HEK293 (cell line): ENCODE measurements around the gene FBXL13.
"Not testable (repeated sequence)": the region's sequence is repeated elsewhere in the genome, so short reads cannot be mapped to it uniquely, and the experiment has no call there.

Experiments
- CTCF ChIA-PET: fragments of 350-600 bp; formaldehyde crosslinking; extraction: SDS; loops from one replicate; lab custom pipeline; 2021; ENCODE audit warnings: antibody characterized with exemption; lab: Yijun Ruan, JAX
- POLR2A ChIA-PET: fragments of 300-600 bp; formaldehyde crosslinking; extraction: SDS; loops from one replicate; lab custom pipeline; 2020; ENCODE audit warnings: antibody characterized with exemption, inconsistent platforms; lab: Yijun Ruan, JAX
- H3K27ac ChIP-seq: fragments of 200-500 bp; sonication (Bioruptor generic); 2 replicates; pipeline ENCODE4 v1.5.1; 2014; ENCODE audit warnings: low read depth, low read length, control low read depth, inconsistent platforms; ENCODE audit errors: extremely low read depth
- H3K36me3 ChIP-seq, 2 experiments: fragments of 200-500 bp in 1 of 2; sonication (Bioruptor generic) in 1 of 2; 1 replicate in 1 of 2; 2 replicates in 1 of 2; pipeline ENCODE4 v1.5.1; 2014 to 2017; ENCODE audit warnings: inconsistent platforms in 2 of 2, low read length in 2 of 2; ENCODE audit not compliant: control insufficient read depth in 2 of 2, insufficient read depth in 1 of 2
- H3K4me1 ChIP-seq: fragments of 200-500 bp; sonication (Bioruptor generic); 2 replicates; pipeline ENCODE4 v1.5.1; 2014; ENCODE audit warnings: mild to moderate bottlenecking, low read length, inconsistent platforms; ENCODE audit not compliant: control insufficient read depth, insufficient read depth
- H3K4me3 ChIP-seq: 2 replicates; pipeline ENCODE4 v1.5.1; 2011; ENCODE audit warnings: low read depth, mild to moderate bottlenecking, control low read depth, low read length, moderate library complexity
- H3K9me3 ChIP-seq: fragments of 200-500 bp; sonication (Bioruptor generic); 2 replicates; pipeline ENCODE4 v1.5.1; 2014; ENCODE audit warnings: low read depth, low read length, inconsistent platforms; ENCODE audit not compliant: control insufficient read depth, insufficient read depth
- ZBTB8A ChIP-seq: fragments of 450-650 bp; formaldehyde crosslinking; IDR thresholded peaks from 2 replicates; pipeline ENCODE4 v1.5.1; 2016; ENCODE audit warnings: missing biosample characterization, missing genetic modification characterization
- ZFP37 ChIP-seq: fragments of 450-650 bp; formaldehyde crosslinking; IDR thresholded peaks from 2 replicates; pipeline ENCODE4 v1.5.1; 2016; ENCODE audit warnings: missing biosample characterization, missing genetic modification characterization
- ZNF140 ChIP-seq: fragments of 450-650 bp; formaldehyde crosslinking; IDR thresholded peaks from 2 replicates; pipeline ENCODE4 v1.5.1; 2016; ENCODE audit warnings: missing biosample characterization, missing genetic modification characterization
- ZNF202 ChIP-seq: fragments of 450-650 bp; formaldehyde crosslinking; IDR thresholded peaks from 2 replicates; pipeline ENCODE4 v1.5.1; 2016; ENCODE audit warnings: missing biosample characterization, missing genetic modification characterization, borderline replicate concordance
- ZNF266 ChIP-seq: fragments of 450-650 bp; formaldehyde crosslinking; IDR thresholded peaks from 2 replicates; pipeline ENCODE4 v1.5.1; 2016; ENCODE audit warnings: missing biosample characterization, missing genetic modification characterization, low read depth
- ZNF292 ChIP-seq: fragments of 450-650 bp; formaldehyde crosslinking; IDR thresholded peaks from 2 replicates; pipeline ENCODE4 v1.5.1; 2016; ENCODE audit warnings: low read depth, missing biosample characterization, missing genetic modification characterization, borderline replicate concordance
- ZNF354C ChIP-seq: fragments of 450-650 bp; formaldehyde crosslinking; IDR thresholded peaks from 2 replicates; pipeline ENCODE4 v1.5.1; 2016; ENCODE audit warnings: missing biosample characterization, missing genetic modification characterization, low read depth, borderline replicate concordance
- ZNF394 ChIP-seq: fragments of 450-650 bp; formaldehyde crosslinking; IDR thresholded peaks from 2 replicates; pipeline ENCODE4 v1.5.1; 2016; ENCODE audit warnings: missing biosample characterization, missing genetic modification characterization, mild to moderate bottlenecking, moderate library complexity, borderline replicate concordance
- ZNF426 ChIP-seq: fragments of 450-650 bp; formaldehyde crosslinking; IDR thresholded peaks from 2 replicates; pipeline ENCODE4 v1.5.1; 2017; ENCODE audit warnings: missing biosample characterization, missing genetic modification characterization, mild to moderate bottlenecking, inconsistent platforms, moderate library complexity
- ZNF433 ChIP-seq: fragments of 450-650 bp; formaldehyde crosslinking; IDR thresholded peaks from 2 replicates; pipeline ENCODE4 v1.5.1; 2016; ENCODE audit warnings: missing biosample characterization, missing genetic modification characterization, low read depth
- ZNF501 ChIP-seq: fragments of 450-650 bp; formaldehyde crosslinking; IDR thresholded peaks from 2 replicates; pipeline ENCODE4 v1.5.1; 2016; ENCODE audit warnings: missing biosample characterization, missing genetic modification characterization
- ZNF510 ChIP-seq: fragments of 450-650 bp; formaldehyde crosslinking; IDR thresholded peaks from 2 replicates; pipeline ENCODE4 v1.5.1; 2018; ENCODE audit warnings: mild to moderate bottlenecking, missing genetic modification characterization, missing biosample characterization; ENCODE audit not compliant: insufficient replicate concordance
- ZNF514 ChIP-seq: fragments of 450-650 bp; formaldehyde crosslinking; IDR thresholded peaks from 2 replicates; pipeline ENCODE4 v1.5.1; 2016; ENCODE audit warnings: missing biosample characterization, missing genetic modification characterization
- ZNF555 ChIP-seq: fragments of 450-650 bp; formaldehyde crosslinking; conservative IDR thresholded peaks from 2 replicates; pipeline ENCODE4 v1.5.1; 2017; ENCODE audit warnings: missing biosample characterization, mild to moderate bottlenecking, missing genetic modification characterization, inconsistent platforms
- ZNF558 ChIP-seq: fragments of 450-650 bp; formaldehyde crosslinking; IDR thresholded peaks from 2 replicates; pipeline ENCODE4 v1.5.1; 2016; ENCODE audit warnings: missing biosample characterization, missing genetic modification characterization
- ZNF560 ChIP-seq: fragments of 450-650 bp; formaldehyde crosslinking; IDR thresholded peaks from 2 replicates; pipeline ENCODE4 v1.5.1; 2017; ENCODE audit warnings: missing biosample characterization, missing genetic modification characterization, borderline replicate concordance
- ZNF623 ChIP-seq: fragments of 450-650 bp; formaldehyde crosslinking; IDR thresholded peaks from 2 replicates; pipeline ENCODE4 v1.5.1; 2016; ENCODE audit warnings: missing biosample characterization, missing genetic modification characterization
- ZNF629 ChIP-seq: fragments of 450-650 bp; formaldehyde crosslinking; IDR thresholded peaks from 2 replicates; pipeline ENCODE4 v1.5.1; 2017; ENCODE audit warnings: missing biosample characterization, missing genetic modification characterization
- ZNF654 ChIP-seq: fragments of 450-650 bp; formaldehyde crosslinking; IDR thresholded peaks from 2 replicates; pipeline ENCODE4 v1.5.1; 2016; ENCODE audit warnings: low read depth, missing biosample characterization, missing genetic modification characterization
- ZXDB ChIP-seq: fragments of 450-650 bp; formaldehyde crosslinking; IDR thresholded peaks from 2 replicates; pipeline ENCODE4 v1.5.1; 2016; ENCODE audit warnings: missing biosample characterization, missing genetic modification characterization
- TF ChIP-seq, protein P1 (sequence below): fragments of 450-650 bp; formaldehyde crosslinking; conservative IDR thresholded peaks from 2 replicates; pipeline ENCODE4 v1.5.1; 2016; ENCODE audit warnings: low read depth, missing biosample characterization, missing genetic modification characterization
- TF ChIP-seq, protein P2 (sequence below): fragments of 450-650 bp; formaldehyde crosslinking; IDR thresholded peaks from 2 replicates; pipeline ENCODE4 v1.5.1; 2016; ENCODE audit warnings: missing biosample characterization, missing genetic modification characterization
- TF ChIP-seq, protein P3 (sequence below): fragments of 450-650 bp; formaldehyde crosslinking; conservative IDR thresholded peaks from 2 replicates; pipeline ENCODE4 v1.5.1; 2016; ENCODE audit warnings: low read depth, missing biosample characterization, missing genetic modification characterization

Gene FBXL13

DNA sequence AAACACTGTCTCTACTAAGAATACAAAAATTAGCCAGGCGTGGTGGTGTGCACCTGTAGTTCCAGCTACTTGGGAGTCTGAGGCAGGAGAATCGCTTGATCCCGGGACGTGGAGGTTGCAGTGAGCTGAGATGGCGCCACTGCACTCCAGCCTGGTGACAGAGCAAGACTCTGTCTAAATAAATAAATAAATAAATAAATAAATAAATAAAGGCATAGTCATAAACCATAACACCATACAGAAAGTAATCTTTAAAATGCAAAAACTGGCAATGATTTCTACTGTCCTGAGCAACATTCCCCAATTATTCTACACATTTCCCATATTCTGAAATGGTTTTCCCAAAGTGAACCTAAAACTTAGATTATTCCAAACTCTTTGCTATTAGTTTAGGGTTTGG, 79.0 kb downstream of the FBXL13 start:
- H3K9me3 ChIP-seq, H3K36me3 ChIP-seq, POLR2A ChIA-PET, CTCF ChIA-PET, H3K4me3 ChIP-seq, H3K27ac ChIP-seq: not testable (repeated sequence)
- peaks cover 15% of the 10 kb centered on the region for H3K4me1 ChIP-seq
- peak; percentile 81 for TF ChIP-seq ZNF266 (tag by site-specific recombination)
- peak; percentile 73; the same call in 1 of the 2 replicates for TF ChIP-seq ZNF433
- TF ChIP-seq ZNF510 (tag by site-specific recombination), result peak; percentile 53
- TF ChIP-seq ZNF394 (tag by site-specific recombination), result peak; percentile 88
- TF ChIP-seq ZXDB (tag by site-specific recombination), result 0 out of 2 replicates have a peak, but pooled peaks have one; percentile 46
- peak; percentile 24; the same call in 1 of the 2 replicates for TF ChIP-seq ZNF654 (tag by site-specific recombination)
- TF ChIP-seq ZNF558 (tag by site-specific recombination), result 0 out of 2 replicates have a peak, but pooled peaks have one; percentile 30
- TF ChIP-seq ZNF623 (tag by site-specific recombination), result peak; percentile 54
- peak; percentile 56; the same call in 1 of the 2 replicates for TF ChIP-seq ZBTB8A (tag by site-specific recombination)
- 0 out of 2 replicates have a peak, but pooled peaks have one; percentile 51 for TF ChIP-seq ZNF354C (tag by site-specific recombination)
- 0 out of 2 replicates have a peak, but pooled peaks have one; percentile 30 for TF ChIP-seq ZNF560 (tag by site-specific recombination)
- TF ChIP-seq, protein P1, sequence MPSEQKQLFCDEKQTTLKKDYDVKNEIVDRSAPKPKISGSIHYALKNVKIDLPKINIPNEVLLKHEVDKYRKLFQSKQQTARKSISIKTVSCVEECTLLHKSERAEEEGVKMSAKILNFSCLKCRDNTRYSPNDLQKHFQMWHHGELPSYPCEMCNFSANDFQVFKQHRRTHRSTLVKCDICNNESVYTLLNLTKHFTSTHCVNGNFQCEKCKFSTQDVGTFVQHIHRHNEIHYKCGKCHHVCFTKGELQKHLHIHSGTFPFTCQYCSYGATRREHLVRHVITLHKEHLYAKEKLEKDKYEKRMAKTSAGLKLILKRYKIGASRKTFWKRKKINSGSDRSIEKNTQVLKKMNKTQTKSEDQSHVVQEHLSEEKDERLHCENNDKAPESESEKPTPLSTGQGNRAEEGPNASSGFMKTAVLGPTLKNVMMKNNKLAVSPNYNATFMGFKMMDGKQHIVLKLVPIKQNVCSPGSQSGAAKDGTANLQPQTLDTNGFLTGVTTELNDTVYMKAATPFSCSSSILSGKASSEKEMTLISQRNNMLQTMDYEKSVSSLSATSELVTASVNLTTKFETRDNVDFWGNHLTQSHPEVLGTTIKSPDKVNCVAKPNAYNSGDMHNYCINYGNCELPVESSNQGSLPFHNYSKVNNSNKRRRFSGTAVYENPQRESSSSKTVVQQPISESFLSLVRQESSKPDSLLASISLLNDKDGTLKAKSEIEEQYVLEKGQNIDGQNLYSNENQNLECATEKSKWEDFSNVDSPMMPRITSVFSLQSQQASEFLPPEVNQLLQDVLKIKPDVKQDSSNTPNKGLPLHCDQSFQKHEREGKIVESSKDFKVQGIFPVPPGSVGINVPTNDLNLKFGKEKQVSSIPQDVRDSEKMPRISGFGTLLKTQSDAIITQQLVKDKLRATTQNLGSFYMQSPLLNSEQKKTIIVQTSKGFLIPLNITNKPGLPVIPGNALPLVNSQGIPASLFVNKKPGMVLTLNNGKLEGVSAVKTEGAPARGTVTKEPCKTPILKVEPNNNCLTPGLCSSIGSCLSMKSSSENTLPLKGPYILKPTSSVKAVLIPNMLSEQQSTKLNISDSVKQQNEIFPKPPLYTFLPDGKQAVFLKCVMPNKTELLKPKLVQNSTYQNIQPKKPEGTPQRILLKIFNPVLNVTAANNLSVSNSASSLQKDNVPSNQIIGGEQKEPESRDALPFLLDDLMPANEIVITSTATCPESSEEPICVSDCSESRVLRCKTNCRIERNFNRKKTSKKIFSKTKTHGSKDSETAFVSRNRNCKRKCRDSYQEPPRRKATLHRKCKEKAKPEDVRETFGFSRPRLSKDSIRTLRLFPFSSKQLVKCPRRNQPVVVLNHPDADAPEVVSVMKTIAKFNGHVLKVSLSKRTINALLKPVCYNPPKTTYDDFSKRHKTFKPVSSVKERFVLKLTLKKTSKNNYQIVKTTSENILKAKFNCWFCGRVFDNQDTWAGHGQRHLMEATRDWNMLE, result peak; percentile 77
- peak; percentile 68 for TF ChIP-seq ZNF555 (tag by site-specific recombination)
- TF ChIP-seq, protein P2, sequence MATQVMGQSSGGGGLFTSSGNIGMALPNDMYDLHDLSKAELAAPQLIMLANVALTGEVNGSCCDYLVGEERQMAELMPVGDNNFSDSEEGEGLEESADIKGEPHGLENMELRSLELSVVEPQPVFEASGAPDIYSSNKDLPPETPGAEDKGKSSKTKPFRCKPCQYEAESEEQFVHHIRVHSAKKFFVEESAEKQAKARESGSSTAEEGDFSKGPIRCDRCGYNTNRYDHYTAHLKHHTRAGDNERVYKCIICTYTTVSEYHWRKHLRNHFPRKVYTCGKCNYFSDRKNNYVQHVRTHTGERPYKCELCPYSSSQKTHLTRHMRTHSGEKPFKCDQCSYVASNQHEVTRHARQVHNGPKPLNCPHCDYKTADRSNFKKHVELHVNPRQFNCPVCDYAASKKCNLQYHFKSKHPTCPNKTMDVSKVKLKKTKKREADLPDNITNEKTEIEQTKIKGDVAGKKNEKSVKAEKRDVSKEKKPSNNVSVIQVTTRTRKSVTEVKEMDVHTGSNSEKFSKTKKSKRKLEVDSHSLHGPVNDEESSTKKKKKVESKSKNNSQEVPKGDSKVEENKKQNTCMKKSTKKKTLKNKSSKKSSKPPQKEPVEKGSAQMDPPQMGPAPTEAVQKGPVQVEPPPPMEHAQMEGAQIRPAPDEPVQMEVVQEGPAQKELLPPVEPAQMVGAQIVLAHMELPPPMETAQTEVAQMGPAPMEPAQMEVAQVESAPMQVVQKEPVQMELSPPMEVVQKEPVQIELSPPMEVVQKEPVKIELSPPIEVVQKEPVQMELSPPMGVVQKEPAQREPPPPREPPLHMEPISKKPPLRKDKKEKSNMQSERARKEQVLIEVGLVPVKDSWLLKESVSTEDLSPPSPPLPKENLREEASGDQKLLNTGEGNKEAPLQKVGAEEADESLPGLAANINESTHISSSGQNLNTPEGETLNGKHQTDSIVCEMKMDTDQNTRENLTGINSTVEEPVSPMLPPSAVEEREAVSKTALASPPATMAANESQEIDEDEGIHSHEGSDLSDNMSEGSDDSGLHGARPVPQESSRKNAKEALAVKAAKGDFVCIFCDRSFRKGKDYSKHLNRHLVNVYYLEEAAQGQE (tag by site-specific recombination), result peak; percentile 71; the same call in 1 of the 2 replicates
- peak; percentile 67; the same call in 1 of the 2 replicates for TF ChIP-seq ZNF202 (tag by site-specific recombination)
- TF ChIP-seq, protein P3, sequence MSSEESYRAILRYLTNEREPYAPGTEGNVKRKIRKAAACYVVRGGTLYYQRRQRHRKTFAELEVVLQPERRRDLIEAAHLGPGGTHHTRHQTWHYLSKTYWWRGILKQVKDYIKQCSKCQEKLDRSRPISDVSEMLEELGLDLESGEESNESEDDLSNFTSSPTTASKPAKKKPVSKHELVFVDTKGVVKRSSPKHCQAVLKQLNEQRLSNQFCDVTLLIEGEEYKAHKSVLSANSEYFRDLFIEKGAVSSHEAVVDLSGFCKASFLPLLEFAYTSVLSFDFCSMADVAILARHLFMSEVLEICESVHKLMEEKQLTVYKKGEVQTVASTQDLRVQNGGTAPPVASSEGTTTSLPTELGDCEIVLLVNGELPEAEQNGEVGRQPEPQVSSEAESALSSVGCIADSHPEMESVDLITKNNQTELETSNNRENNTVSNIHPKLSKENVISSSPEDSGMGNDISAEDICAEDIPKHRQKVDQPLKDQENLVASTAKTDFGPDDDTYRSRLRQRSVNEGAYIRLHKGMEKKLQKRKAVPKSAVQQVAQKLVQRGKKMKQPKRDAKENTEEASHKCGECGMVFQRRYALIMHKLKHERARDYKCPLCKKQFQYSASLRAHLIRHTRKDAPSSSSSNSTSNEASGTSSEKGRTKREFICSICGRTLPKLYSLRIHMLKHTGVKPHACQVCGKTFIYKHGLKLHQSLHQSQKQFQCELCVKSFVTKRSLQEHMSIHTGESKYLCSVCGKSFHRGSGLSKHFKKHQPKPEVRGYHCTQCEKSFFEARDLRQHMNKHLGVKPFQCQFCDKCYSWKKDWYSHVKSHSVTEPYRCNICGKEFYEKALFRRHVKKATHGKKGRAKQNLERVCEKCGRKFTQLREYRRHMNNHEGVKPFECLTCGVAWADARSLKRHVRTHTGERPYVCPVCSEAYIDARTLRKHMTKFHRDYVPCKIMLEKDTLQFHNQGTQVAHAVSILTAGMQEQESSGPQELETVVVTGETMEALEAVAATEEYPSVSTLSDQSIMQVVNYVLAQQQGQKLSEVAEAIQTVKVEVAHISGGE (tag by site-specific recombination), result peak; percentile 71
- 0 out of 2 replicates have a peak, but pooled peaks have one; percentile 21 for TF ChIP-seq ZNF514 (tag by site-specific recombination)
- peak; percentile 72 for TF ChIP-seq ZNF426
- 0 out of 2 replicates have a peak, but pooled peaks have one; percentile 37 for TF ChIP-seq ZNF629 (tag by site-specific recombination)
- TF ChIP-seq ZNF501 (tag by site-specific recombination), result 0 out of 2 replicates have a peak, but pooled peaks have one; percentile 23
- TF ChIP-seq ZNF140 (tag by site-specific recombination), result peak; percentile 60; the same call in 1 of the 2 replicates
- 0 out of 2 replicates have a peak, but pooled peaks have one; percentile 25 for TF ChIP-seq ZFP37
- TF ChIP-seq ZNF292 (tag by site-specific recombination), result peak; percentile 69; the same call in 1 of the 2 replicates
